Measurements from ENCODE around the gene UVSSA.
"Not testable (repeated sequence)": the region's sequence is repeated elsewhere in the genome, so short reads cannot be mapped to it uniquely, and the experiment has no call there.

The UVSSA gene

DNA sequence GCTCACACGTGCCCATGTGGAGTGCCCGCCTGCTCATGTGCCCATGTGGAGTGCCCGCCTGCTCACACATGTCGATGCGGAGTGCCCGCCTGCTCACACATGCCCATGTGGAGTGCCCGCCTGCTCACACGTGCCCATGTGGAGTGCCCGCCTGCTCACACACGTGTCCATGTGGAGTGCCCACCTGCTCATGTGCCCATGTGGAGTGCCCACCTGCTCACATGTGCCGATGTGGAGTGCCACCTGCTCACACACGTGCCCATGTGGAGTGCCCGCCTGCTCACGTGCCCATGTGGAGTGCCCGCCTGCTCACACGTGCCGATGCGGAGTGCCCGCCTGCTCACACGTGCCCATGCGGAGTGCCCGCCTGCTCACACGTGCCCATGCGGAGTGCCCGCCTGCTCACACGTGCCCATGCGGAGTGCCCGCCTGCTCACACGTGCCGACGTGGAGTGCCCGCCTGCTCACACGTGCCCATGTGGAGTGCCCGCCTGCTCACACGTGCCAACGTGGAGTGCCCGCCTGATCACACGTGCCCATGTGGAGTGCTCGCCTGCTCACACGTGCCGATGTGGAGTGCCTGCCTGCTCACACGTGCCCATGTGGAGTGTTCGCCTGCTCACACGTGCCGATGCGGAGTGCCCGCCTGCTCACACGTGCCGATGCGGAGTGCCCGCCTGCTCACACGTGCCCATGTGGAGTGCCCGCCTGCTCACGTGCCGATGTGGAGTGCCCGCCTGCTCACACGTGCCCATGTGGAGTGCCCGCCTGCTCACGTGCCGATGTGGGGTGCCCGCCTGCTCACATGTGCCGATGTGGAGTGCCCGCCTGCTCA is 47.8 kb downstream of the UVSSA start:
- not testable (repeated sequence) for H3K4me3 ChIP-seq (ENCODE audit: low read length); H3K36me3 ChIP-seq (ENCODE audit: insufficient read depth, low read length); H3K27me3 ChIP-seq (ENCODE audit: insufficient read depth, low read length); H2AFZ ChIP-seq (ENCODE audit: low read depth, low read length); H3K4me1 ChIP-seq (ENCODE audit: insufficient read depth, low read length)
- H3K9me3 ChIP-seq (ENCODE audit: low read length) = peaks cover 27% of the 10 kb centered on the region

GRCh38 chr4:1395389-1395820 is 48.4 kb downstream of the UVSSA start:
- H3K9me3 ChIP-seq (ENCODE audit: low read length) = peaks cover 31% of the 10 kb centered on the region
- not testable (repeated sequence) for H3K36me3 ChIP-seq (ENCODE audit: insufficient read depth, low read length)

DNA sequence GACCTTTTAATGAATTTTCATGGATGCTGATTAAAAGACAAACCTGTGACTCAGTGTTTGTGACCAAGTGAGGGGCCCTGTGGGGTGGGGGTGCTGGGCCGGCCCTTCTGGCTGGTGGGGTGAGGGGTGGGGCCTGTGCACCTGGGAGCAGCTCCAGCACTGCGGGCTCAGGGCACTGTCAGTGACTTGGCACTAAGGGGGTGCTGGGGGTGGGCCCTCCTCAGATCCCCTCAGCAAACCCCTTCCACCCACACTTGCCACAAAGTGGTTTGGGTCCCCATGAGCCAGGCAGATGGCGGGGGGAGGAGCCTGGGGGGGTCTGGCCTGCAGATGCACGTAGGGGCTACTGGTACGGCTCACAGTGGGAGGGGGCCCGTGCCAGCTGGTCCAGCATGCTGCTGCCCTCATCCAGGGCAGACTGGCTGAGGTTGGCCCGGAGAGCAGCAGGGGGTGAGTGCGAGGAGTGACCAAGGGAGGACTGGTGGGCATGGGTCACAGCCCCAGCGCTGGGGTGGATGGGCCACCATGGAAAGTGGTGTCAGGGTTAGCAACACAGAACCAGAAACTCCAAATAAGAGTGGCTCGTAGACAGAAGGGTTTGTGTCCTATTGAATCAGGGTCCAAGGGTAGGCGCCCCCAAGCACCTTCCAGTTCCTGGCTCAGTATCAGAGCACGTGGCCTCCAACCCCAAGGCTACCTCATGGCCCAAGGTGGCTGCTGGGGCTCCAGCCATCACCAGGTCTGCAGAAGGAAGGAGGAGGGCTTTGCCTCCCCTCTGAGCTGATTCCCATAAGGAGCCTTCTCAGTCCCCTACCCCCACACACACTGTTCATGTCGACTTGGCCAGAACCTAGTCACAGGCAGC is 49.2 kb downstream of the UVSSA start:
- Histone ChIP-seq H3K27me3 (ENCODE audit: insufficient read depth, low read length) (peaks cover 2% of the 10 kb centered on the region), H3K9me3 (ENCODE audit: low read length) (peaks cover 33% of the 10 kb centered on the region), H3K4me1 (ENCODE audit: insufficient read depth, low read length) (no peaks in the 10 kb centered on the region), H2AFZ (ENCODE audit: low read depth, low read length) (no peak overlapping the region), H3K36me3 (ENCODE audit: insufficient read depth, low read length) (no peaks in the 10 kb centered on the region), H3K4me3 (ENCODE audit: low read length) (no peak overlapping the region)

More at GRCh38 chr4:1395389-1395820, 48.4 kb downstream of the UVSSA start:
- not testable (repeated sequence) for H3K4me3 ChIP-seq (ENCODE audit: low read length); H3K27me3 ChIP-seq (ENCODE audit: insufficient read depth, low read length); H3K4me1 ChIP-seq (ENCODE audit: insufficient read depth, low read length); H2AFZ ChIP-seq (ENCODE audit: low read depth, low read length)

DNA sequence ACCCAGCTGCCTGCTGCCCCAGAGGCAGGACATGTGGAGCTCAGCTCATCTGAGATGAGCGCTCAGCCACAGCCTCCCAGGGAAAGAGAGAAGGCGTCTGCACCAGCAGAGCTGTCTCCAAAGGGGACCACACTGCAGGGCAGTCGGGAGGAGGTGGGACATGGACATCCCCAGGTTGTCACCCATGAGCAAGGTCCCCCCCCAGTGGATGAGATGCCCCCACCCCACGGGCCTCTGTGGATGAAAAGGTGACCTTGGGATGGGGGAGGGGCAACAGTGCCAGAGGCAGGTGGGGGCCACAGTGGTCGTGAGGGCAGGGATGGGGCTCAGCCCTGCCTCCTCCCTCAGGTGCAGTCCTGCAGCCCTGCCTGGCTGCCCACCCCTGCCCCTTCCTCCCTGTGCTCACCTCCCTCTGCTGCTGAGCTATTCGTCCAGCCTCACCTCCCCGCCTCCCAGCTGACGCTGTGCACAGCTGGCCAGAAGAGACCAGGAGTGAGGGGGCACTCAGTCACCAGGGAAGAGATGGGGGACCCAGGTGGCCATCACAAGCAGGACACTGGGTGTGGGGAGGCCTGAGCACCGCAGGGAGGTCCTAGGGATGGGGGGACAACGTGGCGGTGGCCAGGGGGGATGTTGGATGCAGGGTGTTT is 49.9 kb downstream of the UVSSA start:
- Histone ChIP-seq H2AFZ (ENCODE audit: low read depth, low read length) (no peak overlapping the region), H3K9me3 (ENCODE audit: low read length) (peaks cover 29% of the 10 kb centered on the region), H3K27me3 (ENCODE audit: insufficient read depth, low read length) (peaks cover 2% of the 10 kb centered on the region), H3K4me3 (ENCODE audit: low read length) (no peak overlapping the region), H3K36me3 (ENCODE audit: insufficient read depth, low read length) (no peaks in the 10 kb centered on the region), H3K4me1 (ENCODE audit: insufficient read depth, low read length) (no peaks in the 10 kb centered on the region)

- Histone ChIP-seq H3K36me3 (ENCODE audit: insufficient read depth, low read length) (no peaks in the 10 kb centered on the region), H3K4me1 (ENCODE audit: insufficient read depth, low read length) (no peaks in the 10 kb centered on the region), H3K27me3 (ENCODE audit: insufficient read depth, low read length) (peaks cover 2% of the 10 kb centered on the region)
Observed at GRCh38 chr4:1398681-1399507, 51.9 kb downstream of the UVSSA start.

DNA sequence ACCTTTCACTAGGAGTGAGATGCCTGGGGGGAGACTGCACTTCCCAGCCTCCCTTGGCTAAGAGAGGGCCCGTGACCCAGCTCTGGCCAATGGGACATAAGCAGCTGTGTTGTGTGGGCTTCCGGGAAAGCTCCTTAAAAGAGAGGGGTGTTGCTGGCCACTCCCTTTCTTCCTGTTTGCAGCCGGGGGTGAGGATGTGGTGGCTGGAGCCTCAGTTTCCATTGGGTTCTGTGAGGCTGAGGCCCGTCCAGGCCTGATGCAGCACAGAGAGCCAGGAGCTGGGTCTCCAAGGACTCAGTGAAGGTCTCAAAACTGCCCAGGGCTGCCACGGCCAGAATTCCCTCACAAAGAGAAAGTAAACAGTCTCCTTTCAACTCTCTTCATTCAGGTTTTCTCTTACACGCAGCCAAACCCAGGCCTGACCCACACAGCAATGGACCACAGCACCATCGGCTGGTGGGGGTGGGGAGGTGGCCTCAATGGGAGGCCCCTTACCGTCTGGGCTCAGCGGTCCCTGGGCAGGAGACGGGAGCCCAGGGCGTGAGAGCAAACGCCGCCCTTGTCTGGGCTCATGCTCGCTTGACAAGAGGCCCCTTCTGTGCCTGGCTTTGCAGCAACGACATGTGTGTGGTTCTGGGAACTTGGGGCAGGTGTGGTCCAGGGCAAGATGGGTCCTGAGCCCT is 52.6 kb downstream of the UVSSA start:
- peaks cover 2% of the 10 kb centered on the region for H3K27me3 ChIP-seq (ENCODE audit: insufficient read depth, low read length)
- no peaks in the 10 kb centered on the region for H3K4me1 ChIP-seq (ENCODE audit: insufficient read depth, low read length)
- H2AFZ ChIP-seq (ENCODE audit: low read depth, low read length) = no peak overlapping the region
- H3K36me3 ChIP-seq (ENCODE audit: insufficient read depth, low read length) = no peaks in the 10 kb centered on the region
- H3K9me3 ChIP-seq (ENCODE audit: low read length) = peaks cover 27% of the 10 kb centered on the region
- H3K4me3 ChIP-seq (ENCODE audit: low read length) = no peak overlapping the region

More at GRCh38 chr4:1398681-1399507, 51.9 kb downstream of the UVSSA start:
- Histone ChIP-seq H3K9me3 (ENCODE audit: low read length) (peaks cover 26% of the 10 kb centered on the region), H3K4me3 (ENCODE audit: low read length) (no peak overlapping the region), H2AFZ (ENCODE audit: low read depth, low read length) (no peak overlapping the region)

- no peaks in the 10 kb centered on the region for H3K4me1 ChIP-seq (ENCODE audit: insufficient read depth, low read length)
- no peaks in the 10 kb centered on the region for H3K36me3 ChIP-seq (ENCODE audit: insufficient read depth, low read length)
- peaks cover 29% of the 10 kb centered on the region for H3K9me3 ChIP-seq (ENCODE audit: low read length)
- H3K27me3 ChIP-seq (ENCODE audit: insufficient read depth, low read length) = peaks cover 6% of the 10 kb centered on the region
- H3K4me3 ChIP-seq (ENCODE audit: low read length) = no peak overlapping the region
- H2AFZ ChIP-seq (ENCODE audit: low read depth, low read length) = no peak overlapping the region
Observed at GRCh38 chr4:1400191-1400805, 53.3 kb downstream of the UVSSA start.

GRCh38 chr4:1400831-1401408 is 53.9 kb downstream of the UVSSA start:
- no peaks in the 10 kb centered on the region for H3K36me3 ChIP-seq (ENCODE audit: insufficient read depth, low read length)
- H3K4me1 ChIP-seq (ENCODE audit: insufficient read depth, low read length) = no peaks in the 10 kb centered on the region
- peaks cover 34% of the 10 kb centered on the region for H3K9me3 ChIP-seq (ENCODE audit: low read length)
- no peak overlapping the region for H2AFZ ChIP-seq (ENCODE audit: low read depth, low read length)
- no peak overlapping the region for H3K4me3 ChIP-seq (ENCODE audit: low read length)
- H3K27me3 ChIP-seq (ENCODE audit: insufficient read depth, low read length) = peaks cover 11% of the 10 kb centered on the region

GRCh38 chr4:1401409-1402020 is 54.5 kb downstream of the UVSSA start:
- H3K4me1 ChIP-seq (ENCODE audit: insufficient read depth, low read length) = no peaks in the 10 kb centered on the region
- no peak overlapping the region for H3K4me3 ChIP-seq (ENCODE audit: low read length)
- H2AFZ ChIP-seq (ENCODE audit: low read depth, low read length) = no peak overlapping the region
- peaks cover 17% of the 10 kb centered on the region for H3K27me3 ChIP-seq (ENCODE audit: insufficient read depth, low read length)
- peaks cover 31% of the 10 kb centered on the region for H3K9me3 ChIP-seq (ENCODE audit: low read length)
- no peaks in the 10 kb centered on the region for H3K36me3 ChIP-seq (ENCODE audit: insufficient read depth, low read length)

- H3K36me3 ChIP-seq (ENCODE audit: insufficient read depth, low read length) = no peaks in the 10 kb centered on the region
- H3K9me3 ChIP-seq (ENCODE audit: low read length) = peaks cover 26% of the 10 kb centered on the region
- H2AFZ ChIP-seq (ENCODE audit: low read depth, low read length) = no peak overlapping the region
- no peaks in the 10 kb centered on the region for H3K4me1 ChIP-seq (ENCODE audit: insufficient read depth, low read length)
- no peak overlapping the region for H3K4me3 ChIP-seq (ENCODE audit: low read length)
- peaks cover 22% of the 10 kb centered on the region for H3K27me3 ChIP-seq (ENCODE audit: insufficient read depth, low read length)
Observed at GRCh38 chr4:1402021-1402515, 55.1 kb downstream of the UVSSA start.

DNA sequence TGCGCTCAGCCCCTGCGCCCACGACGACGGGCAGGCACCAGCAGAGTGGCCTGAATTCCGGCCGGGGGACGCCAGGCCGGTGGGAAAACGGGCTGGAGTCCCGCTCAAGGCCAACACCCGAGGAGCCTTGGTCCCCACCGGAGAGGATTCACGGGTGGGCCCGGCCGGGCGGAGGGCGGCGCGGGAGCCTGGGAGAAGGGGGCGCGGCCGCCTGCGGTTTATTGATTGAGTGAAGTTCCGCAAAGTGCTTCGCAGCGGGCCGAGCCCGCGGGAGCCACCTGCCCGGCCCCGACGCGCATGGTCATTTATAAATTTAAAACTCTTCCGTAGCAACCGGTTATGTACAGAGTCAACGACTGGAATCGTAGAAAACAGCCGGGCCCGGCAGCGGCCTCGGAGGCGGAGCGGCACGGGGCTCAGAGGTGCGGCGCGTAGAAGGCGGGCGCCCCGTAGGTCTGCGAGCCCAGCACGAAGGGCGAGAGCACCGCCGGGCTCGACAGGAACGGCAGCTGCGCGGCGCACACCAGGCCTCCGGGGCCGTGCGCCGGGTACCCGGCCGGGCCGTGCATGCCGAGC is 55.6 kb downstream of the UVSSA start:
- no peak overlapping the region for H2AFZ ChIP-seq (ENCODE audit: low read depth, low read length)
- no peak overlapping the region for H3K4me3 ChIP-seq (ENCODE audit: low read length)
- peaks cover 28% of the 10 kb centered on the region for H3K27me3 ChIP-seq (ENCODE audit: insufficient read depth, low read length)
- H3K9me3 ChIP-seq (ENCODE audit: low read length) = peaks cover 23% of the 10 kb centered on the region
- H3K36me3 ChIP-seq (ENCODE audit: insufficient read depth, low read length) = no peaks in the 10 kb centered on the region
- H3K4me1 ChIP-seq (ENCODE audit: insufficient read depth, low read length) = no peaks in the 10 kb centered on the region
